HepG2 (cell line): ENCODE measurements around the gene DUSP15.

ENCODE experiments used
- POLR2A ChIP-seq, 2 experiments: IDR thresholded peaks; 2 replicates each; pipeline ENCODE4 v1.6.1; 2011; ENCODE audit warnings: low read depth in 2 of 2, low read length in 2 of 2, mild to moderate bottlenecking in 1 of 2, moderate library complexity in 1 of 2; ENCODE audit not compliant: insufficient read depth in 1 of 2
- TAF1 ChIP-seq: sonication (generic); formaldehyde crosslinking; IDR thresholded peaks from 2 replicates; pipeline ENCODE4 v1.4.0; 2020; ENCODE audit warnings: missing genetic modification reagents
- ZNF441 ChIP-seq: sonication (generic); formaldehyde crosslinking; IDR thresholded peaks from 2 replicates; pipeline ENCODE4 v1.7.0; 2021; ENCODE audit warnings: missing genetic modification reagents, borderline replicate concordance
- ZNF468 ChIP-seq: sonication (generic); formaldehyde crosslinking; IDR thresholded peaks from 2 replicates; pipeline ENCODE4 v1.8.0; 2022; ENCODE audit warnings: mild to moderate bottlenecking, moderate library complexity, missing genetic modification reagents

- TF ChIP-seq TAF1 (CRISPR knock-in tag) (no peak), ZNF441 (CRISPR knock-in tag) (no peak), ZNF468 (CRISPR knock-in tag) (no peak), POLR2A (IDR thresholded peaks at IDR 0.05; ENCODE audit: insufficient read depth in 1 of 2, low read depth in 2 of 2, low read length in 2 of 2) (no peak)
These were observed 35.7 kb upstream of the DUSP15 start for GRCh38 chr20:31906001-31906400.
